GM23248 (cell line): ENCODE measurements around the gene ARSD. TPM values are rescaled to one million over a fixed set of nuclear protein-coding genes. Genes with fewer than 3 reads are reported as not detected.

Experiments
- DNase-seq: peaks from one replicate; pipeline ENCODE4 v3.0.0-alpha.2; 2015
- H2AFZ ChIP-seq: fragments of 200-600 bp; sonication (generic); 2 replicates; pipeline ENCODE4 v1.6.1; 2016; ENCODE audit warnings: antibody characterized with exemption
- H3F3A ChIP-seq: fragments of 200-600 bp; sonication (generic); 2 replicates; pipeline ENCODE4 v1.6.1; 2016; ENCODE audit warnings: mild to moderate bottlenecking, antibody characterized with exemption, mixed run types; ENCODE audit not compliant: insufficient read depth
- H3K27ac ChIP-seq: fragments of 200-600 bp; sonication (generic); 2 replicates; pipeline ENCODE4 v1.5.1; 2016; ENCODE audit warnings: mild to moderate bottlenecking
- H3K27me3 ChIP-seq: fragments of 200-600 bp; sonication (generic); replicated peaks from 2 replicates; pipeline ENCODE4 v1.6.1; 2016; ENCODE audit warnings: mild to moderate bottlenecking; ENCODE audit not compliant: insufficient read depth
- H3K36me3 ChIP-seq: fragments of 200-600 bp; sonication (generic); 2 replicates; pipeline ENCODE4 v1.6.1; 2016; ENCODE audit warnings: low read depth, mild to moderate bottlenecking
- H3K4me1 ChIP-seq: fragments of 200-600 bp; sonication (generic); 2 replicates; pipeline ENCODE4 v1.6.1; 2016; ENCODE audit warnings: mild to moderate bottlenecking; ENCODE audit not compliant: insufficient read depth
- H3K4me2 ChIP-seq: fragments of 200-600 bp; sonication (generic); one replicate; pipeline ENCODE4 v1.6.1; 2016; ENCODE audit warnings: mild to moderate bottlenecking; ENCODE audit not compliant: unreplicated experiment
- H3K4me3 ChIP-seq: fragments of 200-600 bp; sonication (generic); 2 replicates; pipeline ENCODE4 v1.5.1; 2016; ENCODE audit warnings: mild to moderate bottlenecking
- H3K79me2 ChIP-seq: fragments of 200-600 bp; sonication (generic); 2 replicates; pipeline ENCODE4 v1.6.1; 2016; ENCODE audit warnings: mild to moderate bottlenecking; ENCODE audit not compliant: insufficient read depth
- H3K9ac ChIP-seq: fragments of 200-600 bp; sonication (generic); 2 replicates; pipeline ENCODE4 v1.6.1; 2016; ENCODE audit warnings: mild to moderate bottlenecking
- H3K9me2 ChIP-seq: fragments of 200-600 bp; sonication (generic); 2 replicates; pipeline ENCODE4 v1.6.1; 2016; ENCODE audit warnings: mixed run types, mild to moderate bottlenecking, moderate library complexity; ENCODE audit not compliant: insufficient read depth
- H3K9me3 ChIP-seq: fragments of 200-600 bp; sonication (generic); one replicate; pipeline ENCODE4 v1.6.1; 2017; ENCODE audit warnings: low read depth
- H4K20me1 ChIP-seq: fragments of 200-600 bp; sonication (generic); 2 replicates; pipeline ENCODE4 v1.6.0; 2016; ENCODE audit not compliant: insufficient read depth
- EZH2 ChIP-seq: fragments of 200-600 bp; sonication (generic); IDR thresholded peaks from 2 replicates; pipeline ENCODE4 v1.6.1; 2018; ENCODE audit warnings: antibody characterized with exemption, mild to moderate bottlenecking; ENCODE audit not compliant: insufficient read depth, poor library complexity, severe bottlenecking
- EZH2phosphoT487 ChIP-seq: fragments of 200-600 bp; sonication (generic); IDR thresholded peaks from 2 replicates; pipeline ENCODE4 v1.6.1; 2018; ENCODE audit warnings: antibody characterized with exemption, moderate library complexity, mild to moderate bottlenecking, low read depth; ENCODE audit not compliant: insufficient read depth
- WGBS, 2 experiments: methylation state at CpG; one replicate each; pipeline ENCODE4 v1.1.6; 2015 to 2017; ENCODE audit warnings: low lambda C conversion rate in 2 of 2, low coverage in 1 of 2; ENCODE audit errors: missing lambda C conversion rate in 2 of 2; 5-methylcytosine and 5-hydroxymethylcytosine counted together
- in situ Hi-C: fragments of 300-500 bp; cut with MboI; formaldehyde crosslinking; loops from 2 replicates; pipeline ENCODE4 v1.15.0; 2020
- polyA plus RNA-seq: library from polyadenylated mRNA; unstranded; fragments of >200 nt; fragmentation: Nextera tagmentation; extraction: Ambion mirVana; gene quantifications from 2 replicates; pipeline ENCODE4 v1.2.1, GENCODE V29; 2016
- total RNA-seq: library from RNA; depleted of rRNA; stranded (reverse); fragments of >200 nt; shearing (Covaris generic); gene quantifications from 2 replicates; pipeline ENCODE4 v1.2.3, GENCODE V29; 2014

Gene ARSD
- total and polyA plus RNA-seq, 2 experiments from 2014 or later, result 10.7 to 11.7 TPM

DNA sequence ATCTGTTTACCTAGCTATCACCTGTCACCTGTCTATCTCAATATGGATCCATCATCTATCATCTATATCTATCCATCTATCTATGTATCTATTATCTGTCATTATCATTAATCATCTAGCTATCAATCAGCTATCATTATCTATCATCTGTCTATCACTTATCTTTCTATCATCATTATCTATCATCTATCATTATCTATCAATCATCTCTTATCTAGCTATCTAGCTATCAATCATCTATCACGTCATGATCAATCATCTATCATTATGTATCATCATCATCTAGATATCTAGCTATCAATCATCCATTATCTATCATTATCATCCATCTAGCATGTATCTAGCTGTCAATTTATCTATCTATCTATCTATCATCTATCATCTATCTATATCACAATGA lies 7.9 kb downstream of the ARSD start:
- H3K4me2 ChIP-seq, result no peak overlapping the region
- WGBS, 2 experiments, result 76 to 87% methylated on average over 1 of the region's 1 CpG
- TF ChIP-seq EZH2phosphoT487 (no peak), EZH2 (no peak)
- no peaks in the 10 kb centered on the region for H3K36me3 ChIP-seq
- H3K27me3 ChIP-seq, result no peaks in the 10 kb centered on the region
- no peak overlapping the region for H3K9ac ChIP-seq
- no peaks in the 10 kb centered on the region for H4K20me1 ChIP-seq
- no peaks in the 10 kb centered on the region for H3K79me2 ChIP-seq
- H3F3A ChIP-seq, result no peaks in the 10 kb centered on the region
- H3K4me1 ChIP-seq, result no peaks in the 10 kb centered on the region
- H2AFZ ChIP-seq, result no peak overlapping the region
- H3K4me3 ChIP-seq, result no peak overlapping the region
- H3K27ac ChIP-seq, result no peak overlapping the region
- DNase-seq, result no peak
- H3K9me3 ChIP-seq, result no peaks in the 10 kb centered on the region
- H3K9me2 ChIP-seq, result no peaks in the 10 kb centered on the region
- in situ Hi-C loops, result no loop called here

DNA sequence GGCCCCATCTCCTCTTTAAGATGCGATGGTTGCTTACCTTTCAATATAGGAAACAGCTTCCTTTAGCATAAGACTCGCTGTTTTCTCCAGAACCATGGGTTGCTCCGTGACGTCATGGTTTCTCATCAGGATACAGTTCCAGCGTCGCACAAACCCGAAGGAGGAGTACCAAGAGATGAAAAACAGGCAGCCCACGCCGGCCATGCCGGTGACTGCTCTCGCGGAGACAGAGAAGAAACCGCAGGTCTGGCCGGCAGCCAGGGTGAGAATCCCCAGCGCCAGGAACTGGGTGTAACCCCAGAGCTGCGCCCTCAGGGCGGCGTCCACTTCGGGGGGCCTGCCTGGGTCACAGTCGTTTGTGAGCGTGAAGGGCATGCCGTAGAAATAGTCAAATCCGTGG lies 11.4 kb downstream of the ARSD start:
- H3F3A ChIP-seq, result no peaks in the 10 kb centered on the region
- no peak overlapping the region for H3K27ac ChIP-seq
- H3K79me2 ChIP-seq, result no peaks in the 10 kb centered on the region
- DNase-seq, result no peak
- no peaks in the 10 kb centered on the region for H4K20me1 ChIP-seq
- TF ChIP-seq EZH2phosphoT487 (no peak), EZH2 (no peak)
- no peak overlapping the region for H3K4me2 ChIP-seq
- H3K4me1 ChIP-seq, result no peaks in the 10 kb centered on the region
- H2AFZ ChIP-seq, result no peak overlapping the region
- no peak overlapping the region for H3K4me3 ChIP-seq
- no peaks in the 10 kb centered on the region for H3K36me3 ChIP-seq
- H3K9me3 ChIP-seq, result no peaks in the 10 kb centered on the region
- H3K27me3 ChIP-seq, result no peaks in the 10 kb centered on the region
- no peak overlapping the region for H3K9ac ChIP-seq
- WGBS, 2 experiments, result 95 to 98% methylated on average over 17 to 22 of the region's 23 CpGs
- in situ Hi-C loops, result no loop called here
- H3K9me2 ChIP-seq, result no peaks in the 10 kb centered on the region

DNA sequence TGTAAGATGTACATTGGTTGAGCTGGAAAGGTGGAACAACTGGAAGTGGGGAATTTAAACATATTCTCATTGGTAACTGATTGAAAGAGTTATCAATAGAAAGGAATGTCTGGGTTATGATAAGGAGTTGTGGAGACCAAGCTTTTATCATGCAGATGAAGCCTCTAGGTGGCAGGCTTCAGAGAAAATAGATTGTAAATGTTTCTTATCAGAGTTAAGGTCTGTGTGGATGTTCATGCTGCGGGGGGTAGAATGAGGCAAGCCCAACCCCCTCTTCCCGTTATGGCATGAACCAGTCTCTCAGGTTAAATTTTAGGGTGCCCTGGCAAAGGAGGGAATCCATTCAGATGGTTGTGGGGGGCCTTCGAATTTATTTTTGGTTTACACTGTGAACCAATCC lies 16.0 kb downstream of the ARSD start:
- 17 to 43% methylated on average over 2 to 3 of the region's 3 CpGs for WGBS, 2 experiments
- Histone ChIP-seq H3K79me2 (no peaks in the 10 kb centered on the region), H3K36me3 (no peaks in the 10 kb centered on the region), H3K27ac (no peak overlapping the region), H3K4me3 (no peak overlapping the region), H3K9ac (no peak overlapping the region), H3K4me2 (no peak overlapping the region), H2AFZ (no peak overlapping the region), H3K4me1 (no peaks in the 10 kb centered on the region), H3K9me2 (no peaks in the 10 kb centered on the region), H4K20me1 (no peaks in the 10 kb centered on the region), H3K9me3 (no peaks in the 10 kb centered on the region), H3F3A (no peaks in the 10 kb centered on the region), H3K27me3 (no peaks in the 10 kb centered on the region)
- in situ Hi-C loops, result no loop called here
- DNase-seq, result no peak
- no peak for TF ChIP-seq EZH2

DNA sequence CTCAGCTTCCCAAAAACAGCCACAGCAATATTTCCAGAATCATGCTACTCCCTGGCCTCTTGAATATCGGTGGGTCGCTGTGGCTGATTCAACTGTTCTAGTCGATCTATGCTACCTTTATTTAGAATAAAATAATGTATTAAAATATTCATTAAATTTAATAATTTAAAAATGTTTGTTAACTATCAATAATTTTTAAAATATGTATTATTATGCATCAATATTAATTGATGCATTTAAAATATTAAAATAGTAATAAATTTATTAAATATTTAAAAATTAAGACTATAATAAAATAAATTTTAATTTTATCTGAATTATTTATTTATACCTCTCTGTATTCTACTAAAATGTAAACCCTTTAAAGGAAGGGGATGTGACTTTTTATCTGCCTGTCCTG lies 19.0 kb downstream of the ARSD start:
- no peak for TF ChIP-seq EZH2
- TF ChIP-seq EZH2phosphoT487, result no peak
- no peaks in the 10 kb centered on the region for H3K27me3 ChIP-seq
- no peak overlapping the region for H3K4me2 ChIP-seq

DNA sequence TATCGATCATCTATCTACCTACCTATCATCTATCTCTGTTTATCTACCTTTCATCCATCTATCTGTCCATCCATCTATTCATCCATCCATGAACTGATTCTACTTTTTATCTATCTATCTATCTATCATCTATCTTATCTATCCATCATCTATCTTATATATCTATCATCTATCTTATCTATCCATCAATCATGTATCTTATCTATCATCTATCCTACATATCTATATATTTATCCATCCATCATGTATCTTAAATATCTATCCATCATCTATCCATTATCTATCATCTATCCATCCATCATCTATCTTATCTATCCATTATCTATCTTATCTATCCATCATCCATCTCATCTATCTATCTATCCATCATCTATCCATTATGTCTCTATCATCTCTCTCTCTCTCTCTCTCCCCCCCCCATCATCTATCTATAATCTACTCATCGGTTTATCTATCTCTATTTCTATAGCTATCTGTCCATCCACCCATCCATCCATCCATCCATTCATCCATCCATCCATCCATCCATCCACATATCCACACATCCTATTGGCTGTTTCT lies 20.9 kb downstream of the ARSD start:
- Histone ChIP-seq H3K4me3 (no peak overlapping the region), H3K4me2 (no peak overlapping the region), H3K9ac (no peak overlapping the region), H3K9me2 (no peaks in the 10 kb centered on the region), H3K27me3 (no peaks in the 10 kb centered on the region), H3K79me2 (no peaks in the 10 kb centered on the region), H3K9me3 (no peaks in the 10 kb centered on the region), H3F3A (no peaks in the 10 kb centered on the region), H3K36me3 (no peaks in the 10 kb centered on the region), H4K20me1 (no peaks in the 10 kb centered on the region), H3K27ac (no peak overlapping the region), H3K4me1 (no peaks in the 10 kb centered on the region), H2AFZ (no peak overlapping the region)
- in situ Hi-C loops, result no loop called here
- DNase-seq, result no peak
- 88 to 90% methylated on average over 1 to 2 of the region's 2 CpGs for WGBS, 2 experiments
- TF ChIP-seq EZH2 (no peak), EZH2phosphoT487 (no peak)

More for the DNA sequence above, 19.0 kb downstream of the ARSD start:
- no peaks in the 10 kb centered on the region for H3K9me2 ChIP-seq
- H3K9ac ChIP-seq, result no peak overlapping the region
- no peaks in the 10 kb centered on the region for H3K4me1 ChIP-seq
- WGBS, 2 experiments, result 94% methylated on average over 3 of the region's 3 CpGs
- no peak overlapping the region for H3K4me3 ChIP-seq
- no peak for DNase-seq
- H4K20me1 ChIP-seq, result no peaks in the 10 kb centered on the region
- H3K79me2 ChIP-seq, result no peaks in the 10 kb centered on the region
- in situ Hi-C loops, result no loop called here
- H3K9me3 ChIP-seq, result no peaks in the 10 kb centered on the region
- no peak overlapping the region for H3K27ac ChIP-seq
- H2AFZ ChIP-seq, result no peak overlapping the region
- no peaks in the 10 kb centered on the region for H3F3A ChIP-seq
- H3K36me3 ChIP-seq, result no peaks in the 10 kb centered on the region
